HepG2 (cell line): ENCODE data around the gene HSPA1A. TPM values are rescaled to one million over a fixed set of nuclear protein-coding genes. Genes with fewer than 3 reads are reported as not detected.

Experiments used
- GLI4 ChIP-seq: sonication (generic); formaldehyde crosslinking; IDR thresholded peaks from 2 replicates; pipeline ENCODE4 v1.5.1; 2020; ENCODE audit warnings: missing genetic modification reagents, mild to moderate bottlenecking, moderate library complexity, borderline replicate concordance
- JUNB ChIP-seq: sonication (generic); formaldehyde crosslinking; IDR thresholded peaks from 2 replicates; pipeline ENCODE4 v1.8.0; 2022; ENCODE audit warnings: missing genetic modification reagents, mild to moderate bottlenecking, borderline replicate concordance
- MAFG ChIP-seq: sonication (generic); formaldehyde crosslinking; IDR thresholded peaks from 2 replicates; pipeline ENCODE4 v1.5.1; 2020; ENCODE audit warnings: mild to moderate bottlenecking, missing genetic modification reagents
- NFATC3 ChIP-seq: sonication (generic); formaldehyde crosslinking; IDR thresholded peaks from 2 replicates; pipeline ENCODE4 v1.5.1; 2020; ENCODE audit warnings: mild to moderate bottlenecking, missing genetic modification reagents
- PHF5A ChIP-seq: IDR thresholded peaks from one replicate; pipeline ENCODE4 v1.6.1; 2018; ENCODE audit warnings: low read depth, missing genetic modification reagents; ENCODE audit not compliant: unreplicated experiment
- TAF1 ChIP-seq: sonication (generic); formaldehyde crosslinking; IDR thresholded peaks from 2 replicates; pipeline ENCODE4 v1.4.0; 2020; ENCODE audit warnings: missing genetic modification reagents
- USF2 ChIP-seq, 2 experiments: sonication (generic) in 1 of 2; formaldehyde crosslinking in 1 of 2; IDR thresholded peaks; 2 replicates each; pipeline versions ENCODE4 v1.5.1 to v1.6.1; 2011 to 2020; ENCODE audit warnings: borderline replicate concordance in 1 of 2, low read depth in 1 of 2, low read length in 1 of 2, mild to moderate bottlenecking in 1 of 2, missing genetic modification reagents in 1 of 2, moderate library complexity in 1 of 2
- ZBTB1 ChIP-seq: sonication (generic); formaldehyde crosslinking; IDR thresholded peaks from 2 replicates; pipeline ENCODE4 v1.4.0; 2020; ENCODE audit warnings: missing genetic modification reagents, borderline replicate concordance
- ZBTB39 ChIP-seq: sonication (generic); formaldehyde crosslinking; IDR thresholded peaks from 2 replicates; pipeline ENCODE4 v1.5.0; 2020; ENCODE audit warnings: missing genetic modification reagents
- ZFY ChIP-seq: sonication (generic); formaldehyde crosslinking; IDR thresholded peaks from 2 replicates; pipeline ENCODE4 v1.4.0; 2020; ENCODE audit warnings: missing genetic modification reagents
- ZNF18 ChIP-seq: sonication (generic); formaldehyde crosslinking; IDR thresholded peaks from 2 replicates; pipeline ENCODE4 v1.8.0; 2022; ENCODE audit warnings: mild to moderate bottlenecking, missing genetic modification reagents; ENCODE audit not compliant: insufficient replicate concordance
- ZNF484 ChIP-seq: sonication (generic); formaldehyde crosslinking; IDR thresholded peaks from 2 replicates; pipeline ENCODE4 v1.5.1; 2020; ENCODE audit warnings: mild to moderate bottlenecking, low read depth, missing genetic modification reagents, borderline replicate concordance
- ZNF564 ChIP-seq: sonication (generic); formaldehyde crosslinking; IDR thresholded peaks from 2 replicates; pipeline ENCODE4 v1.8.1; 2023; ENCODE audit warnings: mild to moderate bottlenecking, missing genetic modification reagents
- ZNF574 ChIP-seq: sonication (generic); formaldehyde crosslinking; IDR thresholded peaks from 2 replicates; pipeline ENCODE4 v1.4.0; 2020; ENCODE audit warnings: missing genetic modification reagents
- polyA plus RNA-seq, 8 experiments: library from polyadenylated mRNA; depleted of rRNA in 3 of 8; stranded (reverse) in 7 of 8; unstranded in 1 of 8; fragments of >200 nt; fragmentation: Illumina TruSeq in 4 of 8; extraction: Trizol in 4 of 8; gene quantifications; 2 replicates each; pipeline versions ENCODE4 v1.2.1 to v1.2.3, GENCODE V29; 2011 to 2016; ENCODE audit warnings: low read depth in 4 of 8, missing spikeins in 1 of 8, mixed read lengths in 1 of 8; ENCODE audit not compliant: insufficient read depth in 1 of 8
- total RNA-seq, 5 experiments: library from RNA; depleted of rRNA; stranded (reverse); fragments of >200 nt; fragmentation: Illumina TruSeq; extraction: Trizol; gene quantifications; 2 replicates each; pipeline ENCODE4 v1.2.3, GENCODE V29; 2016; ENCODE audit warnings: low read depth in 1 of 5

The HSPA1A gene
- total and polyA plus RNA-seq, 2 of the 13 experiments (the other 11 are each of a cell fraction or from before 2014, with no cell fraction given): 44.5 to 85.0 TPM

- TF ChIP-seq ZBTB39 (no peak), JUNB (no peak), ZNF564 (CRISPR knock-in tag) (0 out of 2 replicates have a peak, but pooled peaks have one; percentile 22), NFATC3 (CRISPR knock-in tag) (0 out of 2 replicates have a peak, but pooled peaks have one; percentile 75), ZNF18 (CRISPR knock-in tag) (peak; percentile 86), PHF5A (CRISPR knock-in tag) (peak; percentile 92), MAFG (no peak), ZNF574 (CRISPR knock-in tag) (peak; percentile 81), ZNF484 (CRISPR knock-in tag) (no peak), TAF1 (CRISPR knock-in tag) (peak; percentile 78), ZFY (CRISPR knock-in tag) (peak; percentile 76), GLI4 (CRISPR knock-in tag) (no peak), USF2 (IDR thresholded peaks at IDR 0.05; ENCODE audit: low read depth, low read length) (peak; percentile 7; the same call in 1 of the 2 replicates), USF2 (CRISPR knock-in tag; IDR thresholded peaks at IDR 0.05; ENCODE audit: borderline replicate concordance) (peak; percentile 60; the same call in 1 of the 2 replicates), ZBTB1 (no peak)
These were observed 19.6 kb upstream of the HSPA1A start, which contains the start of gene VARS1 (continued) for GRCh38 chr6:31795616-31796298.
